HepG2 (cell line): Measurements from ENCODE around the gene KLF16. TPM values are rescaled to one million over a fixed set of nuclear protein-coding genes. Genes with fewer than 3 reads are reported as not detected.

Experiments used
- HNF1A ChIP-seq, 2 experiments: sonication (generic) in 1 of 2; formaldehyde crosslinking in 1 of 2; IDR thresholded peaks; 2 replicates each; pipeline versions ENCODE4 v1.4.0 to v1.6.1; 2016 to 2020; ENCODE audit warnings: borderline replicate concordance in 1 of 2, low read depth in 1 of 2, mild to moderate bottlenecking in 1 of 2, missing genetic modification reagents in 1 of 2
- KAT2B ChIP-seq: fragments of 150-350 bp; IDR thresholded peaks from 2 replicates; pipeline ENCODE4 v1.6.1; 2014; ENCODE audit warnings: low read depth, low read length, borderline replicate concordance
- LBX2 ChIP-seq: sonication (generic); formaldehyde crosslinking; IDR thresholded peaks from 2 replicates; pipeline ENCODE4 v1.5.0; 2020; ENCODE audit warnings: missing genetic modification reagents, mild to moderate bottlenecking, borderline replicate concordance
- PAXIP1 ChIP-seq: sonication (generic); formaldehyde crosslinking; conservative IDR thresholded peaks from 2 replicates; pipeline ENCODE4 v1.4.0; 2020; ENCODE audit warnings: mild to moderate bottlenecking, missing genetic modification reagents, moderate library complexity
- POGK ChIP-seq: sonication (generic); formaldehyde crosslinking; conservative IDR thresholded peaks from 2 replicates; pipeline ENCODE4 v1.8.0; 2022; ENCODE audit warnings: mild to moderate bottlenecking, moderate library complexity, missing genetic modification reagents
- PPARG ChIP-seq: conservative IDR thresholded peaks from 2 replicates; pipeline ENCODE4 v1.6.1; 2016; ENCODE audit warnings: missing biosample characterization, missing genetic modification reagents
- TEAD3 ChIP-seq: optimal IDR thresholded peaks from 2 replicates; pipeline ENCODE3; 2016; ENCODE audit warnings: borderline replicate concordance
- ZBTB42 ChIP-seq: sonication (generic); formaldehyde crosslinking; IDR thresholded peaks from 2 replicates; pipeline ENCODE4 v1.5.0; 2020; ENCODE audit warnings: mild to moderate bottlenecking, missing genetic modification reagents
- polyA plus RNA-seq, 8 experiments: library from polyadenylated mRNA; depleted of rRNA in 3 of 8; stranded (reverse) in 7 of 8; unstranded in 1 of 8; fragments of >200 nt; fragmentation: Illumina TruSeq in 4 of 8; extraction: Trizol in 4 of 8; gene quantifications; 2 replicates each; pipeline versions ENCODE4 v1.2.1 to v1.2.3, GENCODE V29; 2011 to 2016; ENCODE audit warnings: low read depth in 4 of 8, missing spikeins in 1 of 8, mixed read lengths in 1 of 8; ENCODE audit not compliant: insufficient read depth in 1 of 8
- total RNA-seq, 5 experiments: library from RNA; depleted of rRNA; stranded (reverse); fragments of >200 nt; fragmentation: Illumina TruSeq; extraction: Trizol; gene quantifications; 2 replicates each; pipeline ENCODE4 v1.2.3, GENCODE V29; 2016; ENCODE audit warnings: low read depth in 1 of 5
- TF ChIP-seq, protein P1 (sequence below): sonication (generic); formaldehyde crosslinking; IDR thresholded peaks from 2 replicates; pipeline ENCODE4 v1.5.1; 2020; ENCODE audit warnings: missing genetic modification reagents, mild to moderate bottlenecking, borderline replicate concordance
- TF ChIP-seq, protein P2 (sequence below): sonication (generic); formaldehyde crosslinking; IDR thresholded peaks from 2 replicates; pipeline ENCODE4 v1.4.0; 2020; ENCODE audit warnings: missing genetic modification reagents

Gene KLF16
- total and polyA plus RNA-seq, 2 of the 13 experiments (the other 11 are each of a cell fraction or from before 2014, with no cell fraction given) = 3.5 to 6.7 TPM

DNA sequence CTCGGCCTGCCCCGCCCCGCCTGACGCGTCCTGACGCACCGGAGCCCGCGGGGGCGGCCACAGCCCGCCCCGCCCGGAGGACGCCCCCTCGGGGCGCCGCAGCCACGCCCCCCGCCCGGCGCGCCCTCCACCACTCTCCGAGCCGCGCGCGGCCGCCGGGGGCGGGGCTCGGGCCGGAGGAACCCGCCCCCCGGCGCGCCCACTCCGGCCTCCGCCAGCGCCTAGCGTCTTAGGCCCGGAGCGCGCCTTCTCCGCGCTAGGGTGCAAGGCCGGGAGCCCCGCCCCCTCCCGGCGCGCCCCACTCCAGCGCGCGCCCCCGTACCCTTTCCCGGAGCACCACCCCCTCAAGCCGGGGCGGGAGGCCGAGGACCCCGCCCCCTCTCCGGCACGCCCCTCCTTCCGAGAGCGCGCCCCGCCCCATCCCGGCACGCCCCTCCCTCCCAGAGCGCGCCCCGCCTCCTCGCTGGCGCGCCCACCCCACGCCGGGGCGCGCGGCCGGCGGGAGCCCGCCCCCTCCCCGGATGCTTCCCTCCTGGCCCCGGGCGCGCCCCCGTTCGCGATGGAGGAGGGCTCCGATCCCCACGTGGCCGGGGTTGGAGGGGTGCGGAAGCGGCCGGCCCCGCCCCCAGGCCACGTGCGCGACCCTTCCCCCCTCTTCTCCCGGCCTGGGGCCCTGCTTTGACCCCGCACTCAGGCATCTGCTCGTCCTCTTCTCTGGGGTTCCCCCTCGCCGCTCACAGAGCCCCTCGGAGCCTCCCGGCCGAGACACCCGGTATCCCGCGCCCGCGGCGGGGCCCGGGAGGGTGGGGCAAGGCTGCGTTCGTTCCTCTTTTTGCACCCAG, 480 bp upstream of the KLF16 start (continued):
- TF ChIP-seq KAT2B = no peak
- TF ChIP-seq LBX2 (CRISPR knock-in tag) = no peak
- 0 out of 2 replicates have a peak, but pooled peaks have one; percentile 33 for TF ChIP-seq ZBTB42 (CRISPR knock-in tag)
- no peak for TF ChIP-seq PPARG
- TF ChIP-seq, protein P1, sequence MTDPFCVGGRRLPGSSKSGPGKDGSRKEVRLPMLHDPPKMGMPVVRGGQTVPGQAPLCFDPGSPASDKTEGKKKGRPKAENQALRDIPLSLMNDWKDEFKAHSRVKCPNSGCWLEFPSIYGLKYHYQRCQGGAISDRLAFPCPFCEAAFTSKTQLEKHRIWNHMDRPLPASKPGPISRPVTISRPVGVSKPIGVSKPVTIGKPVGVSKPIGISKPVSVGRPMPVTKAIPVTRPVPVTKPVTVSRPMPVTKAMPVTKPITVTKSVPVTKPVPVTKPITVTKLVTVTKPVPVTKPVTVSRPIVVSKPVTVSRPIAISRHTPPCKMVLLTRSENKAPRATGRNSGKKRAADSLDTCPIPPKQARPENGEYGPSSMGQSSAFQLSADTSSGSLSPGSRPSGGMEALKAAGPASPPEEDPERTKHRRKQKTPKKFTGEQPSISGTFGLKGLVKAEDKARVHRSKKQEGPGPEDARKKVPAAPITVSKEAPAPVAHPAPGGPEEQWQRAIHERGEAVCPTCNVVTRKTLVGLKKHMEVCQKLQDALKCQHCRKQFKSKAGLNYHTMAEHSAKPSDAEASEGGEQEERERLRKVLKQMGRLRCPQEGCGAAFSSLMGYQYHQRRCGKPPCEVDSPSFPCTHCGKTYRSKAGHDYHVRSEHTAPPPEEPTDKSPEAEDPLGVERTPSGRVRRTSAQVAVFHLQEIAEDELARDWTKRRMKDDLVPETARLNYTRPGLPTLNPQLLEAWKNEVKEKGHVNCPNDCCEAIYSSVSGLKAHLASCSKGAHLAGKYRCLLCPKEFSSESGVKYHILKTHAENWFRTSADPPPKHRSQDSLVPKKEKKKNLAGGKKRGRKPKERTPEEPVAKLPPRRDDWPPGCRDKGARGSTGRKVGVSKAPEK = no peak
- no peak for TF ChIP-seq TEAD3 (CRISPR knock-in tag)
- TF ChIP-seq PAXIP1 (CRISPR knock-in tag) = no peak; the same call in 1 of the 2 replicates
- TF ChIP-seq, protein P2, sequence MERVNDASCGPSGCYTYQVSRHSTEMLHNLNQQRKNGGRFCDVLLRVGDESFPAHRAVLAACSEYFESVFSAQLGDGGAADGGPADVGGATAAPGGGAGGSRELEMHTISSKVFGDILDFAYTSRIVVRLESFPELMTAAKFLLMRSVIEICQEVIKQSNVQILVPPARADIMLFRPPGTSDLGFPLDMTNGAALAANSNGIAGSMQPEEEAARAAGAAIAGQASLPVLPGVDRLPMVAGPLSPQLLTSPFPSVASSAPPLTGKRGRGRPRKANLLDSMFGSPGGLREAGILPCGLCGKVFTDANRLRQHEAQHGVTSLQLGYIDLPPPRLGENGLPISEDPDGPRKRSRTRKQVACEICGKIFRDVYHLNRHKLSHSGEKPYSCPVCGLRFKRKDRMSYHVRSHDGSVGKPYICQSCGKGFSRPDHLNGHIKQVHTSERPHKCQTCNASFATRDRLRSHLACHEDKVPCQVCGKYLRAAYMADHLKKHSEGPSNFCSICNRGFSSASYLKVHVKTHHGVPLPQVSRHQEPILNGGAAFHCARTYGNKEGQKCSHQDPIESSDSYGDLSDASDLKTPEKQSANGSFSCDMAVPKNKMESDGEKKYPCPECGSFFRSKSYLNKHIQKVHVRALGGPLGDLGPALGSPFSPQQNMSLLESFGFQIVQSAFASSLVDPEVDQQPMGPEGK (CRISPR knock-in tag) = peak; percentile 81
- no peak for TF ChIP-seq POGK
- TF ChIP-seq HNF1A (IDR thresholded peaks at IDR 0.05; ENCODE audit: low read depth) = no peak
- TF ChIP-seq HNF1A (CRISPR knock-in tag; IDR thresholded peaks at IDR 0.05; ENCODE audit: borderline replicate concordance) = peak; percentile 29; the same call in 1 of the 2 replicates
